Muscle layer of colon (tissue), 2 donors: ENCODE measurements around the gene EPAS1.

Experiments
- H3K27ac ChIP-seq: one replicate; pipeline ENCODE4 v1.7.0; 2013; ENCODE audit warnings: low read depth, mild to moderate bottlenecking, low read length, moderate library complexity
- H3K27me3 ChIP-seq, 2 donors: one replicate each; pipeline ENCODE4 v1.7.0; 2013; ENCODE audit warnings: low read length in 2 of 2, mild to moderate bottlenecking in 2 of 2; ENCODE audit not compliant: insufficient read depth in 2 of 2, control insufficient read depth in 1 of 2
- H3K36me3 ChIP-seq: one replicate; pipeline ENCODE4 v1.7.0; 2013; ENCODE audit warnings: mild to moderate bottlenecking, low read length; ENCODE audit not compliant: insufficient read depth
- H3K4me1 ChIP-seq: one replicate; pipeline ENCODE4 v1.7.0; 2013; ENCODE audit warnings: mild to moderate bottlenecking, low read length; ENCODE audit not compliant: insufficient read depth
- H3K4me3 ChIP-seq, 2 donors: one replicate each; pipeline ENCODE4 v1.7.0; 2013; ENCODE audit warnings: low read length in 2 of 2, low read depth in 1 of 2, mild to moderate bottlenecking in 1 of 2, moderate library complexity in 1 of 2
- H3K9ac ChIP-seq: one replicate; pipeline ENCODE4 v1.7.0; 2013; ENCODE audit warnings: low read length
- H3K9me3 ChIP-seq: one replicate; pipeline ENCODE4 v1.7.0; 2013; ENCODE audit warnings: mild to moderate bottlenecking, low read length
- donor health status: abdominal sarcoma.
- donor health status: Adenocarcinoma of cecum.

Gene EPAS1

GRCh38 chr2:46383113-46383395, 85.8 kb downstream of the EPAS1 start:
- Histone ChIP-seq H3K4me1 (peaks cover 13% of the 10 kb centered on the region), H3K36me3 (peaks cover 9% of the 10 kb centered on the region), H3K27me3 (no peaks in the 10 kb centered on the region), H3K9ac (no peak overlapping the region), H3K4me3 (no peak overlapping the region), H3K9me3 (no peaks in the 10 kb centered on the region), H3K27ac (no peak overlapping the region)

DNA sequence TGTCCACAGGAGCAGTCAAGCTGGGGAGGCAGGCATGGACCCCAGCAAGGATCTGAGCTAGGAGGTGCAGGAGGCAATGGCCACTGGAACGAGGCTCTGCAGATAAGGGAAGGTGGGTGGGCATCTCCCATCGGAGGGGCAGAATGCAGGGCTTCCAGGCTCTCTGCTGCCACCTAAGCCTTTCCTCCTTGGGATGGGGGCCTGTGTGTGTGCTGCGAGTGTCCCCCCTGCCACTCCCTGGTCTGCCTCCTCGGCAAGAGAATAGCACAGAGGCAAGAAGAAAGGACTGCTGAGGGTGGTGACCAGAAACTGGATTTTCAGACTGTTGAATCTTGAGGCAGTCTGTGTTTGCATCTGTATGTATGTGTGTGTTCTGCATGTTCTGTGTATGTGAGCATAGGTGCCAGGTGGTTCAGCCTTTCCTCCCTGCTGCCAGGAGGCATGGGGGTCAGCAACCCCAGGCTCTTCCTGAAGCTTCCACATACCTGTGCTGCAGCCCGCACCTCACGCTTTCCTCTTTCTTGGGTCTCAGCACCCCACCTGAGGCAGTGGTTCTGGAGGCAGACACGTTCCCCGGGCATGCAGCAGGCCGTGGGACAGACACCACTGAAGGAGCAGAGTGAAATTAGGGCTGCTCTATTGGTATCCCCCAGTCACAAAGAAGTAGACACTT, 86.7 kb downstream of the EPAS1 start:
- Histone ChIP-seq H3K36me3 (peaks cover 9% of the 10 kb centered on the region), H3K4me1 (peaks cover 9% of the 10 kb centered on the region), H3K9ac (no peak overlapping the region), H3K27me3 (no peaks in the 10 kb centered on the region), H3K27ac (no peak overlapping the region), H3K4me3 (no peak overlapping the region), H3K9me3 (no peaks in the 10 kb centered on the region)

- Histone ChIP-seq H3K27me3 (no peaks in the 10 kb centered on the region), H3K4me1 (peaks cover 6% of the 10 kb centered on the region), H3K27ac (no peak overlapping the region), H3K9ac (no peak overlapping the region), H3K9me3 (no peaks in the 10 kb centered on the region), H3K36me3 (peaks cover 8% of the 10 kb centered on the region), H3K4me3 (no peak overlapping the region)
Measured at GRCh38 chr2:46384457-46384815, 87.2 kb downstream of the EPAS1 start.

- Histone ChIP-seq H3K4me3 (no peak overlapping the region), H3K27ac (no peak overlapping the region), H3K9ac (no peak overlapping the region), H3K9me3 (no peaks in the 10 kb centered on the region), H3K27me3 (no peaks in the 10 kb centered on the region), H3K36me3 (peaks cover 4% of the 10 kb centered on the region), H3K4me1 (no peaks in the 10 kb centered on the region)
Measured at GRCh38 chr2:46385786-46386577, 88.8 kb downstream of the EPAS1 start.

DNA sequence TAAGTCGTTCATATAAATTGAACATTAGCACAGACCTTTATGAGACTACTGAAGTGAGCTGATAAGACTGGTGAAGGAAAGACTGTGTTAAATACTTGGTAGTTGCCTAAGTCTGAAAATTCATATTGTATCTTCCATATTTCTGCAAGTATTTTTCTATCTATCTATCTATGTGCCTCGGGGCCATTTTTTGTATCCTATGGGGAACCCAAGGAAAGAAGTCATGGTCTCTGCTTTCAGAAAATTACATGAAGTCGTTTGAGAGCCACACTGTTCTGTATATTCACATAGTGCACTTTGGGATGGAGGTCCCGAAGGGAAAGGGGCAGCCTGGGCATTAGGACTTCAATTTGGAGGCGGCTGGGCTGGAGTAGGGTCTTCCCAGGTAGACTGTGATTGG, 89.6 kb downstream of the EPAS1 start:
- no peaks in the 10 kb centered on the region for H3K9me3 ChIP-seq
- H3K4me3 ChIP-seq, result no peak overlapping the region
- H3K27ac ChIP-seq, result no peak overlapping the region
- H3K36me3 ChIP-seq, result peaks cover 4% of the 10 kb centered on the region
- no peaks in the 10 kb centered on the region for H3K27me3 ChIP-seq
- H3K9ac ChIP-seq, result no peak overlapping the region
- no peaks in the 10 kb centered on the region for H3K4me1 ChIP-seq

GRCh38 chr2:46387292-46387691, 90.1 kb downstream of the EPAS1 start:
- Histone ChIP-seq H3K9ac (no peak overlapping the region), H3K9me3 (no peaks in the 10 kb centered on the region), H3K36me3 (peaks cover 3% of the 10 kb centered on the region), H3K27me3 (no peaks in the 10 kb centered on the region), H3K4me3 (no peak overlapping the region), H3K4me1 (no peaks in the 10 kb centered on the region), H3K27ac (no peak overlapping the region)

GRCh38 chr2:46387886-46388515, 90.8 kb downstream of the EPAS1 start:
- no peaks in the 10 kb centered on the region for H3K36me3 ChIP-seq
- no peak overlapping the region for H3K9ac ChIP-seq

GRCh38 chr2:46388881-46389280, 91.7 kb downstream of the EPAS1 start:
- Histone ChIP-seq H3K36me3 (no peaks in the 10 kb centered on the region), H3K4me1 (no peaks in the 10 kb centered on the region), H3K9me3 (no peaks in the 10 kb centered on the region), H3K27ac (no peak overlapping the region), H3K9ac (no peak overlapping the region), H3K4me3 (no peak overlapping the region), H3K27me3 (no peaks in the 10 kb centered on the region)

More at GRCh38 chr2:46387886-46388515, 90.8 kb downstream of the EPAS1 start:
- H3K4me1 ChIP-seq, result no peaks in the 10 kb centered on the region
- no peaks in the 10 kb centered on the region for H3K27me3 ChIP-seq
- H3K4me3 ChIP-seq, result no peak overlapping the region
- H3K27ac ChIP-seq, result no peak overlapping the region
- no peaks in the 10 kb centered on the region for H3K9me3 ChIP-seq

DNA sequence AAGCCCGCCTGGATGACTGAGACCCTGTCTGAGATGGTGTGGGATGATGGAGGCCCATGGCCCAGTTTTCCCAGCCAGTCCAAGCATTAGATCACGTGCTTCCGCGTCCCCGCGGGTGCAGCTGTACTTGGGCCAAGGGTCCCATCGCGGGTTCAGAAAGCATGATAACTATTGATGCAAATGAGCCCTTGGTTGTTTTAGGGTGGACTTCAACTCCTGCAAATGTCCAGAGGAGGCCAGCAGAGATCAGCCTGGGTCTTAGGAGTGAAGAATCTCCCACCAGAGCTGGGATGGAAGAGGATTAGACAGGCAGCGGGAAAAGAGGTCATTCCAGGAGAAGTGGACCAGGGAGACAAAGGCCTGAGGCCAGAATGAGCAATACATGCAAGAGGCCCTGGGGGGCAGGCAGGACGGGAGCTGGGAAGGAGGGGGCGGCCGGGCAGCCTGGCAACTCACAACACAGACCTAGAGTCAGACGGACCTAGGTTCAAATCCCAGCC, 92.3 kb downstream of the EPAS1 start:
- Histone ChIP-seq H3K9me3 (no peaks in the 10 kb centered on the region), H3K27me3 (no peaks in the 10 kb centered on the region), H3K4me1 (no peaks in the 10 kb centered on the region), H3K4me3 (no peak overlapping the region), H3K36me3 (no peaks in the 10 kb centered on the region), H3K27ac (no peak overlapping the region), H3K9ac (no peak overlapping the region)

- H3K36me3 ChIP-seq, result no peaks in the 10 kb centered on the region
- H3K27me3 ChIP-seq, result no peaks in the 10 kb centered on the region
- no peak overlapping the region for H3K4me3 ChIP-seq
- no peaks in the 10 kb centered on the region for H3K4me1 ChIP-seq
- no peak overlapping the region for H3K9ac ChIP-seq
- no peaks in the 10 kb centered on the region for H3K9me3 ChIP-seq
- no peak overlapping the region for H3K27ac ChIP-seq
Measured at GRCh38 chr2:46390036-46390435, 92.8 kb downstream of the EPAS1 start.

- Histone ChIP-seq H3K9ac (no peak overlapping the region), H3K36me3 (no peaks in the 10 kb centered on the region), H3K27ac (no peak overlapping the region), H3K27me3 (no peaks in the 10 kb centered on the region), H3K4me3 (no peak overlapping the region), H3K4me1 (no peaks in the 10 kb centered on the region), H3K9me3 (no peaks in the 10 kb centered on the region)
Measured at GRCh38 chr2:46390901-46391395, 93.7 kb downstream of the EPAS1 start.
